ENCODE data around the gene MAPKAP1.
A peak's percentile ranks its signal among the peaks of the same experiment; 100 is the strongest.

The MAPKAP1 gene

DNA sequence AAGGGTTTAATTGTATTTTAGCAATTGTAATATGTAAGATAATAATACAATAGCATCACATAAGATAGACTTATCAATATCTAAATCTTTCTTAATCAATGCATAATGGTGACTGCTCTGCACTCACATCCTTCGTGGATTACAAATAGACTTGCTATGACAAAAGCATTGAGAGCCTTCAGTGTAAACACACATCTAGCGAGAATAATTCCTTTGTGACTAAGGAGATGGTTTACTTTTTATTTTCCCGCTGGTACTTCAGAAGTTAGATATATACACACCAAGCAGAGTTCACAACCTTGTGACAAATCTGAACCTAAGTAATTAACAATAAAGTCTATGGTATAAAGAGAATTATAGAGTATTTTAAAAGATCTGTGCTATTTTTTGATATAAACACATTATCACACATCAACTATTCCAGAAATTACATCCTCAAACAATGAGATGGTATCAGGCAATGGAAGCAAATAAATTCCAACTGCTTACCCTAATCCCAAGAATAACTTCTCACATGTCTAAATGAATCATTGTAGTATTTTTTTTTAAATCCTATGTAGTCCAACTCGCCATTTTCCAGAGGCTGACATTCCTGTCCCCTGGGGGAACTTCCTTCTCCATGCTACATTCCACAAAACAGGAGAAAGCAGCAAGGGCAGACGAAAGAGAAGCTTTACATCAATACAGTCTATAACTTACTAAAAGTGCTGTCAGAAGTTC, 51.2 kb downstream of the MAPKAP1 start:
- no peak for TF ChIP-seq Cebpa-rat (IDR thresholded peaks at IDR 0.05)
- H3K4me1 ChIP-seq = peaks cover 3 to 33% (median 18%) of the 10 kb centered on the region in 10 experiments
- no peaks in the 10 kb centered on the region for H3K9me3 ChIP-seq (replicated peaks in 1 of 11)
- H3K27me3 ChIP-seq = no peaks in the 10 kb centered on the region
- peaks cover 0 to 56% (median 5%) of the 10 kb centered on the region in 11 experiments; a peak in 10 of 22 replicates for H4K20me1 ChIP-seq
- H3K9ac ChIP-seq = no peak overlapping the region
- H3K4me2 ChIP-seq = no peak overlapping the region
- H3K27ac ChIP-seq = no peak overlapping the region
- no peak overlapping the region for H3K4me3 ChIP-seq
- H3K36me3 ChIP-seq = peaks cover 27 to 83% (median 51%) of the 10 kb centered on the region in 11 experiments; a peak in 21 of 22 replicates

DNA sequence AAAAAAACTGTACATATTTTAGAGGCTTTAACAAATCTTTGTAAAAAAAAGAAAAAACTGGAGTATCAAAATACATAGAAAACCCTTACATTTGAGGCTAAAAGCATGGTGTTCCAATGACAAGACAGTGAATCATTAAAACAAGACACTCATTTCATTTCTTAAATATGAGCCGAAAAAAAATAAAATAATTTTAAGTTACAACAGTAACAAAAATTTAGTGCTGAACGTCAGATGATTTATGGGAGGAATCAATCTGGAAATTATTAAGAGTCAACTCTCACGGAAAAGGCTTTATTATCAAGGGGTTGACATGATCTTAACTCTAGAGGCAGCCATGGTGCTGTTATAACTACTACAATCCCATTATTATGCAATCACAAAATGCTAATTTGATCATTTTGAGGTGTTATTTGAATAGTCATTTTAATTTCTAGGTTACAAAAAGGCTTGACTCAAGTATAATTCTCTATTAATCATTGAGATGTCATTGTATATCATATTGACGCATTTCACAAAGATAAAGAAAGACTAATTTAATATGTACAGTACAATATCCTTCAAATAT, 51.9 kb downstream of the MAPKAP1 start:
- TF ChIP-seq Cebpa-rat (IDR thresholded peaks at IDR 0.05) = no peak
- Histone ChIP-seq H4K20me1 (peaks cover 0 to 61% (median 5%) of the 10 kb centered on the region in 11 experiments; a peak in 10 of 22 replicates), H3K36me3 (peaks cover 24 to 85% (median 48%) of the 10 kb centered on the region in 11 experiments; a peak in 21 of 22 replicates), H3K27me3 (no peaks in the 10 kb centered on the region), H3K27ac (no peak overlapping the region), H3K4me3 (no peak overlapping the region), H3K9ac (no peak overlapping the region), H3K4me2 (no peak overlapping the region), H3K4me1 (peaks cover 10 to 40% (median 25%) of the 10 kb centered on the region in 10 experiments), H3K9me3 (replicated peaks in 1 of 11) (no peaks in the 10 kb centered on the region)

DNA sequence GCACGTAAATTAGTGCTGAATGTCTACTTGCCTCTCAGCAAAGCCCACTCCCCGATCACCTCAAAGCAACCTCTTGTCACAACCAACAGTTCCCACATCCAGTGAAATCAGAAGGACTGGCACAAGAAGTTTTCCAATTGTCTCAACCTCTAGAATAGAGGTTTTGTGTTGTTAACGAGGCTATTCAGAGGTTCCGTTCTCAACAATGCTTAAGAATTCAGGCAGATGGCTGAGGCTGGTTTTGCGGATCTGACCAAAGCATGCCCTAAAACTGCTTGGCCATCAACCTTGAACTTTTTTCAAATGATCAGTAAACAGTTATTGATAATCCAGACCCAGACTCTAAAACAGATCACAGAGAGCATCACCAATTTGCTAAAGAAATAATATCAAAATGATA, 52.9 kb downstream of the MAPKAP1 start:
- no peak overlapping the region for H3K9ac ChIP-seq
- no peak overlapping the region for H3K4me3 ChIP-seq
- H3K4me1 ChIP-seq = peaks cover 20 to 50% (median 36%) of the 10 kb centered on the region in 10 experiments
- peaks cover 0 to 72% (median 6%) of the 10 kb centered on the region in 11 experiments; a peak in 10 of 22 replicates for H4K20me1 ChIP-seq
- H3K27me3 ChIP-seq = no peaks in the 10 kb centered on the region
- no peaks in the 10 kb centered on the region for H3K9me3 ChIP-seq (replicated peaks in 1 of 11)
- TF ChIP-seq Cebpa-rat (IDR thresholded peaks at IDR 0.05) = no peak
- H3K4me2 ChIP-seq = no peak overlapping the region
- peaks cover 24 to 80% (median 48%) of the 10 kb centered on the region in 11 experiments; a peak in 21 of 22 replicates for H3K36me3 ChIP-seq
- no peak overlapping the region for H3K27ac ChIP-seq

DNA sequence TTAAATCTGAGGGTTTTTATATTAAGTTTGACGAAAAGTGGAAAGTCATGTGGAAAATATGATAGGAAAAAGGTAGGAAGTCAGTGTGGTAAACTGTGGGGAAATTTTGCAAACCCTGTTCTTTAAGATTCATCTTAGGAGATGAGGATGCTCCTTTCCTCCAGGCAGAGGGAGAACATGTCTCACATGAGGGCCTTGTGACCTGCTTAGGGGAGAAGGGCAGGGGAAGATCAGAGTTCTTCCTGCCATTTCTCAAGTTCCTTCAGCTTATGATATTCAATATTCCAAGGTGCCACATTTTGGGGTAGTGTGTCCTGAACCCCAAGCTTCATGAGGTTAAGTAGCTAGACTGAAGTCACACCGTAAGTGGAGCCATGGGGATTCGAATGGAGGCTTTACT, 53.7 kb downstream of the MAPKAP1 start:
- H4K20me1 ChIP-seq = peaks cover 0 to 73% (median 6%) of the 10 kb centered on the region in 11 experiments; a peak in 9 of 22 replicates
- H3K9ac ChIP-seq = no peak overlapping the region
- peaks cover 28 to 58% (median 44%) of the 10 kb centered on the region in 10 experiments for H3K4me1 ChIP-seq
- TF ChIP-seq Cebpa-rat (IDR thresholded peaks at IDR 0.05) = no peak
- H3K9me3 ChIP-seq (replicated peaks in 1 of 11) = no peaks in the 10 kb centered on the region
- H3K27me3 ChIP-seq = no peaks in the 10 kb centered on the region
- peak overlapping the region in 3 of 11 experiments; percentile 25 to 89 (median 34); a peak in 6 of 22 replicates for H3K4me2 ChIP-seq
- H3K36me3 ChIP-seq = peaks cover 24 to 74% (median 43%) of the 10 kb centered on the region in 11 experiments; a peak in 21 of 22 replicates
- no peak overlapping the region for H3K4me3 ChIP-seq
- no peak overlapping the region for H3K27ac ChIP-seq

DNA sequence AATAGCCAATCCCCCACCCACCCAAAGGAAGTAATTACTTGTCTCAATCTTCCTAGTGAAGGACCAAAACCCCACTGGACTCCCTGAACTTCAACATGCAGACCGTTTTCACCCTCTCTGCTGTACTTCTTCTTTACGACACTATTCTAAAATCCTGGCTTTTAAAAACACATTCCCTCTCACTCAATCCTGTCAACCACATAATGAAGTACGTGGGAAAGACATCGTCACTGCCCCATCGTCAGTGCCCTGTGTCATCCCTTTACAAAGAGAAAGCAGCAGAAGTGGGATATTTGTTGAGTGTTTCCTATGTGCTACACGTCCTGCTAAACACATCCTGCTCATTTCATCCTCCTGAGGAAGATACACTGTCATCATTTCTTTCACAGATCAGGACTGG, 54.2 kb downstream of the MAPKAP1 start:
- TF ChIP-seq Cebpa-rat (IDR thresholded peaks at IDR 0.05) = no peak

DNA sequence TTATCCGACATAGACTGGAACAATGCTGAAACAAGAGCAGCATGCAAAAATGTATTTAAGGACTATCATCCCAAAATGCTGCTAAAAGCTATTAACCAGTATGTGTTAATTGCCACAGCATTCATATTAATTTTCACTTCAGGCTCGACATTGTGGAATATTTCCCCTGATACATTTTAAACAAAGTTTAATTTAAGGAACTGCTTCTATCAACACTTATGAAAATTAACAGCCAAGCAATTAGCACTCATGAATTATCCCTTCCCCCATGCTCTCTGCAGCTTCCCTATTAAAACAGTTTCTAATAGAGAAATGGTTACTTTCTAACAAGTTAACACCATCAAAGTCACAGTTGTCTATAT, 54.8 kb downstream of the MAPKAP1 start:
- peaks cover 0 to 80% (median 11%) of the 10 kb centered on the region in 11 experiments; a peak in 10 of 22 replicates for H4K20me1 ChIP-seq
- H3K4me2 ChIP-seq = peak overlapping the region in 3 of 11 experiments; percentile 25 to 89 (median 34); a peak in 6 of 22 replicates
- H3K9me3 ChIP-seq (replicated peaks in 1 of 11) = no peaks in the 10 kb centered on the region
- no peak overlapping the region for H3K9ac ChIP-seq
- no peak overlapping the region for H3K4me3 ChIP-seq
- H3K27ac ChIP-seq = no peak overlapping the region
- H3K36me3 ChIP-seq = peaks cover 14 to 63% (median 37%) of the 10 kb centered on the region in 11 experiments; a peak in 20 of 22 replicates
- peaks cover 39 to 69% (median 55%) of the 10 kb centered on the region in 10 experiments for H3K4me1 ChIP-seq
- no peak for TF ChIP-seq Cebpa-rat (IDR thresholded peaks at IDR 0.05)
- no peaks in the 10 kb centered on the region for H3K27me3 ChIP-seq

More for the DNA sequence above, 54.2 kb downstream of the MAPKAP1 start:
- Histone ChIP-seq H4K20me1 (peaks cover 0 to 74% (median 6%) of the 10 kb centered on the region in 11 experiments; a peak in 10 of 22 replicates), H3K4me1 (peaks cover 34 to 63% (median 49%) of the 10 kb centered on the region in 10 experiments), H3K4me2 (peak overlapping the region in 3 of 11 experiments; percentile 25 to 89 (median 34); a peak in 7 of 22 replicates), H3K9me3 (replicated peaks in 1 of 11) (no peaks in the 10 kb centered on the region), H3K27me3 (no peaks in the 10 kb centered on the region), H3K9ac (no peak overlapping the region), H3K27ac (no peak overlapping the region), H3K4me3 (no peak overlapping the region), H3K36me3 (peaks cover 19 to 69% (median 41%) of the 10 kb centered on the region in 11 experiments; a peak in 21 of 22 replicates)

DNA sequence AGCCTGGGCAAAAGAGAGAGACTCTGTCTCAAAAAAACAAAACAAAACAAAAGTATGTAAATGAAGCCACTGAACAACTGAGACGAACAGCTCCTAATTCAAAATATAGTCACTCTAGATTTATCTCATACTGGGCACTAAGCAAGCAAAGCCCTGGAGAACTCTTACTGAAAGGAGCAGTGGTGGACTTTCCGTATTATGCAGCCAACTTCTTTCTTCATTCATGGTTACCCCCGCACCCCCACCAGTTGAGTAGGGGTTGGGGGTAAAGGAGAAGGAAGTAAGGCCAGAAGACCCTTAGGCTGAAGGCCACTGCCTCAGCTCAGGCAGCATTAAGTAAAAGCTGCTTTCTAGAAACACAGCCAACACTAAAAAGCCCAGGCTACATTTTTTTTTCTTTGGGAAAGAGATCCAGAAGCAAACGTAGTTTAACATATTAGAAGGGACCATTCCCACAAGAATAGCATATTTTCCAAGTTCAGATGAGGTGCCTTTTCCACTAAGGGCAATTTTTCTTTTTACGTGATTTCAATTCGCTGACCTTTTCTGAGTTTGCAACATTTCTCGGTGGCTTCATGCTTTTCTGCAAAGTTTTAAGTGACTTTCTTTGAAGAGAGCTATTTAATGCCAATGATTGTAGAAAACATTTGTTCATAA, 55.3 kb downstream of the MAPKAP1 start:
- H4K20me1 ChIP-seq = peaks cover 0 to 83% (median 12%) of the 10 kb centered on the region in 11 experiments; a peak in 10 of 22 replicates
- peaks cover 11 to 58% (median 34%) of the 10 kb centered on the region in 11 experiments; a peak in 20 of 22 replicates for H3K36me3 ChIP-seq
- no peaks in the 10 kb centered on the region for H3K27me3 ChIP-seq
- H3K9me3 ChIP-seq (replicated peaks in 1 of 11) = no peaks in the 10 kb centered on the region
- H3K4me2 ChIP-seq = peak overlapping the region in 3 of 11 experiments; percentile 73 to 89 (median 85); a peak in 6 of 22 replicates
- H3K4me3 ChIP-seq = no peak overlapping the region
- no peak overlapping the region for H3K9ac ChIP-seq
- H3K27ac ChIP-seq = 0 out of 22 replicates have a peak overlapping the region, but pooled peaks of 2 of the 11 experiments have one; percentile 2 to 77
- no peak for TF ChIP-seq Cebpa-rat (IDR thresholded peaks at IDR 0.05)
- peaks cover 44 to 74% (median 60%) of the 10 kb centered on the region in 10 experiments for H3K4me1 ChIP-seq

DNA sequence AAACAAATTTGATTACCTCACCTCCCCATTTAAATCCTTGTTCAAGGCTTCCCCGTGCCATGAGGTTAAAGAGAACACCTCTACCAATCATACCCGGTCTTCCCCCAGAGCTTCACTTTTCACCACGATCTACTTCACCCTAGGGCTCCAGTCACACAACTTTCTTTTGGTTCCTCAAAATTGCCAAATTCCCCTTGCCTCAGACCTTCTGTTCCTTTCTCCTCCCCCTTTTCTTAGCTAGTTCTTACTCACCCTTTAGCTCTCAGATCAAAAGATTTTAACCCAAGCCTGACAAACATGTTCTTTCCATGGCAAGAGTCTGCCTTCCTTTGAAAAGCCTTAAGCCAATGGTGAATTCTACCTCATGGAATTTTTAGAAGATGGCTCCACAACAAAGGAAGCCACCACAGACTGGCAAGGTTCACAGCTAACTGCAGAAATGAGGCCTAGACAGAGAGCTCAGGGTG, 56.7 kb downstream of the MAPKAP1 start:
- Histone ChIP-seq H4K20me1 (peaks cover 0 to 95% (median 12%) of the 10 kb centered on the region in 11 experiments; a peak in 11 of 22 replicates), H3K9ac (peak overlapping the region in 10 of 11 experiments; percentile 35 to 70 (median 58); a peak in 15 of 22 replicates), H3K9me3 (replicated peaks in 1 of 11) (no peaks in the 10 kb centered on the region), H3K27ac (peak overlapping the region; percentile 42 to 88 (median 78); a peak in 21 of 22 replicates), H3K4me3 (peak overlapping the region in 7 of 10 experiments; percentile 1 to 46 (median 4); a peak in 6 of 20 replicates), H3K27me3 (no peaks in the 10 kb centered on the region), H3K4me2 (peak overlapping the region; percentile 73 to 96 (median 87)), H3K4me1 (peaks cover 54 to 88% (median 73%) of the 10 kb centered on the region in 10 experiments), H3K36me3 (peaks cover 0 to 45% (median 23%) of the 10 kb centered on the region in 11 experiments; a peak in 17 of 22 replicates)
- peak in 5 of 11 experiments; percentile 29 to 40 (median 32); a peak in 5 of 22 replicates for TF ChIP-seq Cebpa-rat (IDR thresholded peaks at IDR 0.05)
